Thyroid gland (tissue), 4 donors: ENCODE measurements around the gene TAS1R3. TPM values are rescaled to one million over a fixed set of nuclear protein-coding genes. Genes with fewer than 3 reads are reported as not detected.

Experiments
- DNase-seq, 2 donors: peaks; one replicate each; pipeline ENCODE4 v3.0.0-alpha.2; 2019
- H3K27ac ChIP-seq, 3 donors: fragments of 200-600 bp; sonication (generic); 1 replicate in 2 of 3; 2 replicates in 1 of 3; pipeline ENCODE4 v1.5.1; 2016 to 2019; ENCODE audit warnings: mild to moderate bottlenecking in 1 of 3, moderate library complexity in 1 of 3
- H3K27me3 ChIP-seq: fragments of 200-600 bp; sonication (generic); one replicate; pipeline ENCODE4 v1.5.1; 2019
- H3K36me3 ChIP-seq, 2 donors: fragments of 200-600 bp; sonication (generic); one replicate each; pipeline ENCODE4 v1.5.1; 2016 to 2019
- H3K4me1 ChIP-seq, 2 donors: fragments of 200-600 bp; sonication (generic); one replicate each; pipeline ENCODE4 v1.5.1; 2017 to 2019
- H3K4me3 ChIP-seq, 3 donors: fragments of 200-600 bp; sonication (generic); replicated peaks in 1 of 3; 1 replicate in 2 of 3; 2 replicates in 1 of 3; pipeline ENCODE4 v1.5.1; 2016; ENCODE audit warnings: mild to moderate bottlenecking in 1 of 3
- H3K9me3 ChIP-seq: fragments of 200-600 bp; sonication (generic); one replicate; pipeline ENCODE4 v1.5.1; 2017
- POLR2A ChIP-seq, 2 donors: fragments of 450-650 bp; IDR thresholded peaks; one replicate each; pipeline ENCODE4 v1.6.1; 2017; ENCODE audit warnings: antibody characterized with exemption in 2 of 2, mild to moderate bottlenecking in 2 of 2, moderate library complexity in 1 of 2
- WGBS, 2 donors: methylation state at CpG; one replicate each; pipeline ENCODE4 v1.1.5; 2017; 5-methylcytosine and 5-hydroxymethylcytosine counted together
- intact Hi-C: fragments of 100-400 bp; cut with DNase I; formaldehyde crosslinking; loops from one replicate; pipeline ENCODE4 v1.15.1; 2023
- total RNA-seq, 4 donors: library from RNA; depleted of rRNA; stranded (reverse); fragments of >200 nt; gene quantifications; one replicate each; pipeline ENCODE4 v1.2.3, GENCODE V29; 2016
- TF ChIP-seq, protein P1 (sequence below), 6 experiments: fragments of 200-600 bp in 3 of 6; fragments of 450-650 bp in 3 of 6; sonication (generic) in 3 of 6; IDR thresholded peaks; one replicate each; pipeline ENCODE4 v1.5.1; 2016 to 2019; ENCODE audit warnings: antibody characterized with exemption in 6 of 6, mild to moderate bottlenecking in 2 of 6, inconsistent platforms in 1 of 6, moderate library complexity in 1 of 6

TAS1R3 gene
- total RNA-seq, result 1 to 10 TPM in 2 of 4 donors, under 1 TPM in 2; 0.11 to 1.4 (median 0.68) TPM

DNA sequence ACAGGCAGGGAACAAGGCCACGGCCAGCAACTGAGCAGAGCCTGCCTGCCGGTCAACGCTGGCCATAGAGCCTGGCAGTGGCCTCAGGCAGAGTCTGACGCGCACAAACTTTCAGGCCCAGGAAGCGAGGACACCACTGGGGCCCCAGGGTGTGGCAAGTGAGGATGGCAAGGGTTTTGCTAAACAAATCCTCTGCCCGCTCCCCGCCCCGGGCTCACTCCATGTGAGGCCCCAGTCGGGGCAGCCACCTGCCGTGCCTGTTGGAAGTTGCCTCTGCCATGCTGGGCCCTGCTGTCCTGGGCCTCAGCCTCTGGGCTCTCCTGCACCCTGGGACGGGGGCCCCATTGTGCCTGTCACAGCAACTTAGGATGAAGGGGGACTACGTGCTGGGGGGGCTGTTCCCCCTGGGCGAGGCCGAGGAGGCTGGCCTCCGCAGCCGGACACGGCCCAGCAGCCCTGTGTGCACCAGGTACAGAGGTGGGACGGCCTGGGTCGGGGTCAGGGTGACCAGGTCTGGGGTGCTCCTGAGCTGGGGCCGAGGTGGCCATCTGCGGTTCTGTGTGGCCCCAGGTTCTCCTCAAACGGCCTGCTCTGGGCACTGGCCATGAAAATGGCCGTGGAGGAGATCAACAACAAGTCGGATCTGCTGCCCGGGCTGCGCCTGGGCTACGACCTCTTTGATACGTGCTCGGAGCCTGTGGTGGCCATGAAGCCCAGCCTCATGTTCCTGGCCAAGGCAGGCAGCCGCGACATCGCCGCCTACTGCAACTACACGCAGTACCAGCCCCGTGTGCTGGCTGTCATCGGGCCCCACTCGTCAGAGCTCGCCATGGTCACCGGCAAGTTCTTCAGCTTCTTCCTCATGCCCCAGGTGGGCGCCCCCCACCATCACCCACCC lies at the start of gene TAS1R3:
TSS of gene TAS1R3 (plus strand) at position 213 of the 898 bp plus-strand sequence. CDS start at position 279, 66 bp downstream.
- TF ChIP-seq POLR2A (IDR thresholded peaks at IDR 0.05), result no peak
- TF ChIP-seq, protein P1, sequence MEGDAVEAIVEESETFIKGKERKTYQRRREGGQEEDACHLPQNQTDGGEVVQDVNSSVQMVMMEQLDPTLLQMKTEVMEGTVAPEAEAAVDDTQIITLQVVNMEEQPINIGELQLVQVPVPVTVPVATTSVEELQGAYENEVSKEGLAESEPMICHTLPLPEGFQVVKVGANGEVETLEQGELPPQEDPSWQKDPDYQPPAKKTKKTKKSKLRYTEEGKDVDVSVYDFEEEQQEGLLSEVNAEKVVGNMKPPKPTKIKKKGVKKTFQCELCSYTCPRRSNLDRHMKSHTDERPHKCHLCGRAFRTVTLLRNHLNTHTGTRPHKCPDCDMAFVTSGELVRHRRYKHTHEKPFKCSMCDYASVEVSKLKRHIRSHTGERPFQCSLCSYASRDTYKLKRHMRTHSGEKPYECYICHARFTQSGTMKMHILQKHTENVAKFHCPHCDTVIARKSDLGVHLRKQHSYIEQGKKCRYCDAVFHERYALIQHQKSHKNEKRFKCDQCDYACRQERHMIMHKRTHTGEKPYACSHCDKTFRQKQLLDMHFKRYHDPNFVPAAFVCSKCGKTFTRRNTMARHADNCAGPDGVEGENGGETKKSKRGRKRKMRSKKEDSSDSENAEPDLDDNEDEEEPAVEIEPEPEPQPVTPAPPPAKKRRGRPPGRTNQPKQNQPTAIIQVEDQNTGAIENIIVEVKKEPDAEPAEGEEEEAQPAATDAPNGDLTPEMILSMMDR (IDR thresholded peaks at IDR 0.05), result no peak
- 72 to 73% methylated on average over 11 to 27 of the region's 41 CpGs for WGBS, 2 donors
- no peaks in the 10 kb centered on the region for H3K27me3 ChIP-seq
- no peaks in the 10 kb centered on the region for H3K9me3 ChIP-seq
- no peak within 1 kb of the TSS for H3K27ac ChIP-seq
- no peak for DNase-seq
- intact Hi-C loops, result no loop called here
- peaks cover 0 to 11% of the 10 kb centered on the region in 2 donors for H3K4me1 ChIP-seq
- peaks cover 6 to 15% of the 10 kb centered on the region in 2 donors for H3K36me3 ChIP-seq
- no peak within 1 kb of the TSS for H3K4me3 ChIP-seq

- Histone ChIP-seq H3K9me3 (no peaks in the 10 kb centered on the region), H3K27ac (no peak overlapping the region), H3K36me3 (no peaks in the 10 kb centered on the region), H3K27me3 (no peaks in the 10 kb centered on the region), H3K4me1 (peaks cover 6 to 11% of the 10 kb centered on the region in 2 donors), H3K4me3 (no peak overlapping the region)
- peak; percentile 92 to 95 for DNase-seq
- TF ChIP-seq, protein P1 (IDR thresholded peaks at IDR 0.05), result no peak
- TF ChIP-seq POLR2A (IDR thresholded peaks at IDR 0.05), result no peak
- WGBS, 2 donors, result 0 to 35% methylated on average over 1 to 11 of the region's 26 CpGs
- intact Hi-C loops, result no loop called here
Measured at GRCh38 chr1:1281533-1282321, 49.4 kb upstream of the TAS1R3 start.

GRCh38 chr1:1282998-1283397 lies 48.1 kb upstream of the TAS1R3 start:
- 96 to 98% methylated on average over 8 to 12 of the region's 14 CpGs for WGBS, 2 donors
- TF ChIP-seq, protein P1 (IDR thresholded peaks at IDR 0.05), result no peak
- no peak for TF ChIP-seq POLR2A (IDR thresholded peaks at IDR 0.05)
- Histone ChIP-seq H3K9me3 (no peaks in the 10 kb centered on the region), H3K36me3 (no peaks in the 10 kb centered on the region), H3K27me3 (no peaks in the 10 kb centered on the region), H3K4me1 (peaks cover 6 to 11% of the 10 kb centered on the region in 2 donors), H3K4me3 (no peak overlapping the region), H3K27ac (no peak overlapping the region)
- intact Hi-C loops, result no loop called here
- DNase-seq, result no peak

DNA sequence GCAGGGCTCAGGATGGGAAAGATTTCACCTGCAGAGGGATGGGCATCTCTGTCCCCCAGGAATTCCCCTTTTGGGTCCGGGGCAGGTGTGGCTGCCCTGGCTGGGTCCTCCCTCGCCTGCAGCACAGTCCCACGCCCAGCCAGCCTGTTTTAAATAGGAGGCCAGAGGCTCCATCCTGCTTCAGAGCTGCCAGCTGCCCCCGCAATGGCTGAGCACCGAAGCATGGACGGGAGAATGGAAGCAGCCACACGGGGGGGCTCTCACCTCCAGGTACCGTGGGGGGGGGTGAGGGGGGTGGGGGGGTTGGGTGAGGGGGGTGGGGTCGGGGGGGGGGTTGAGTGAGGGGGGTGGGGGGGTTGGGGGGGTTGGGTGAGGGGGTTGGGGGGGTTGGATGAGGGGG lies 47.3 kb upstream of the TAS1R3 start:
- no peak for TF ChIP-seq POLR2A (IDR thresholded peaks at IDR 0.05)
- TF ChIP-seq, protein P1 (IDR thresholded peaks at IDR 0.05), result no peak
- H3K4me3 ChIP-seq, result no peak overlapping the region
- intact Hi-C loops, result no loop called here

More for the DNA sequence above, 47.3 kb upstream of the TAS1R3 start:
- H3K36me3 ChIP-seq, result no peaks in the 10 kb centered on the region
- H3K9me3 ChIP-seq, result no peaks in the 10 kb centered on the region
- no peak for DNase-seq
- peaks cover 6 to 11% of the 10 kb centered on the region in 2 donors for H3K4me1 ChIP-seq
- no peak overlapping the region for H3K27ac ChIP-seq
- H3K27me3 ChIP-seq, result no peaks in the 10 kb centered on the region
- WGBS, 2 donors, result 14 to 17% methylated on average over 2 to 4 of the region's 9 CpGs
